ENCODE results near the gene LHFPL5.

The LHFPL5 gene

GRCh38 chr6:35857853-35858252, 52.7 kb downstream of the LHFPL5 start:
- no peak for FAIRE-seq

- FAIRE-seq, result no peak
Measured at GRCh38 chr6:35859367-35859766, 54.2 kb downstream of the LHFPL5 start.

Data from TTC549 (cell line).